Fibroblast of skin of right biceps (primary cell): ENCODE results near the gene PRIMA1.

Experiments
- DNase-seq: peaks from one replicate; pipeline ENCODE4 v3.0.0-alpha.2; 2013

PRIMA1 gene

DNA sequence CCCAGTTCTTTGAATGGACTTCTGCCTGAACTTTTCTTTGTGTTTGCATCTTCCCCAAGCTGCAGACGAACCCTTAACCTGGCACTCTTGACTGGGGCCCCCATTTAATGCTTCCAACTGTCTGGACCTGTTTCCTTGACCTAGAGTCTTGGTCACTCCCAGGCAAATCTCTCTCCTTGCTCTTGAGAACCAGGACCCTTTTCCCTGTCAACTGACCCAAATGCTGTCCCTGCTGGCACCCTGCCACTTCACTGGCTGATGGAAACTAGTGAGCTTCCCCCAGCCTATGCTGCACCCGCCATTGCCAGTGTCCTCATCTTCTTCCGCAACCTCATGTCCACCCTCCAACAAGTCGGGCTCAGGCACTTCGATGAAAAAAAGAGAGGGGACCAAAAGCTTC, 79.5 kb downstream of the PRIMA1 start:
- DNase-seq, result no peak

DNA sequence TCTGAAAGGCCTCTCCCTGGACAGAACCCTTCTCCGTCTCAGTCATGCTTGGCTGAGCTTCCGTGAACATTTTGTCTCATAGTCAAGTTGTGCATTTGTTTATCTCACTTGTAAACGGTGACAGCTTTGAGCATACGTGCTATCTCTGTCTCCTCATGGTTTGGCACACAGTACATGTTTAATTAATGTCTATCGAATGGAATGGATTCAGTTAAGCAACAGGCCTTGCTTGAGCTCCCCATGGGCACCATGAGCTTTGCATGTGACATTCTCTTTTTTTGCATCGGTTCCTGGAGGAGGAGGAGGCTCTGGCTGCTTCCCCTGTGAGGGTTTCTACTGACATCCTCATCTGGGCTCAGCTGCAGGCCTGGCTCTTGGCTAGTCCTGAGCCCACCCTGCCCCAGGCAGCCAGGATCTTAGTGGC, 80.0 kb downstream of the PRIMA1 start:
- DNase-seq, result no peak

DNA sequence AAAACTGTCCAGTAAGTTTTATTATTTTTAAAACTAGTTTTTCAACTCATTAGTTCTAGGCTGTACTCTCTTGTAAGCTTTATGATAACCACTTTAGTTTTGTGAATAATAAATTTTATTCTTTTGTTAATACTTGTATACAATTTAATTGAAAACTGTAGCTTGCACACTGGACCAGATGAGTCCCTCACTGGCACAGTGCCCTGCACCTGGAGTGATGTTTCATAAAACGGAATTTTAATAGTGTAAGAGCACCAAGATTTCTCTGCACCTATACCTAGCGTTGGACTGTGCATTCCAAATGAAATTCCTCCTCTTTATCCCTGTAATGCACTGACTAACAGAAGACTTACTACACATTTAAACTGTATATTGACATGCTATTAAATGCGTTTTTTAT, 80.8 kb downstream of the PRIMA1 start:
- no peak for DNase-seq

DNA sequence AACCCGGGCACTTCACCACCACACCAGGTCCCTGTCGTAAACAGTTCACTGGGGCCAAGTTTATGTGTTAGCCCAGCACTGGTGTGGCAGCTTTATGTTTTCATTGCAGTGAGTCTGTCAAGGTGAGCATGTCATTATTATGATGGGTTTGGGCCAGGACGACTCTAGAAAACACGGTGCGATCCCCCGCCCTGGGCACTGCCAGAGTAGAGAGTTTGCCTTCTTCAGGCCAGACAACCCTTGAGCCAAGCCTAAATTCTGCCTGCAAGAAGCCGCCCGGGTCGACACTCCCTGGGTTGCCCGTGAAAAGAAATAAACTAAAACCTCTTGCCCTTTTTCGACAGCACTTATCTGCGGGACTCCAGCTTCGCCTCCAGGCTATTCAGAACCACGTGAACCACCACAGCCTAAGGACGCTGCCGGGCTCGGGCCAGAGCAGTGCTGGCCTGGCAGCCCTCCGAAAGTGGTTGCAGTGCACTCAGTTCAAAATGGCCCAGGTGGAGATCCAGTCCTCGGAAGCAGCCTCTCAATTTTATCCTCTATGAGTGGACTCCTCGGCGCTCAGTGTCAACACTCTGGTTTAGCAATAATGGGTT, 81.8 kb downstream of the PRIMA1 start:
- DNase-seq, result no peak

DNA sequence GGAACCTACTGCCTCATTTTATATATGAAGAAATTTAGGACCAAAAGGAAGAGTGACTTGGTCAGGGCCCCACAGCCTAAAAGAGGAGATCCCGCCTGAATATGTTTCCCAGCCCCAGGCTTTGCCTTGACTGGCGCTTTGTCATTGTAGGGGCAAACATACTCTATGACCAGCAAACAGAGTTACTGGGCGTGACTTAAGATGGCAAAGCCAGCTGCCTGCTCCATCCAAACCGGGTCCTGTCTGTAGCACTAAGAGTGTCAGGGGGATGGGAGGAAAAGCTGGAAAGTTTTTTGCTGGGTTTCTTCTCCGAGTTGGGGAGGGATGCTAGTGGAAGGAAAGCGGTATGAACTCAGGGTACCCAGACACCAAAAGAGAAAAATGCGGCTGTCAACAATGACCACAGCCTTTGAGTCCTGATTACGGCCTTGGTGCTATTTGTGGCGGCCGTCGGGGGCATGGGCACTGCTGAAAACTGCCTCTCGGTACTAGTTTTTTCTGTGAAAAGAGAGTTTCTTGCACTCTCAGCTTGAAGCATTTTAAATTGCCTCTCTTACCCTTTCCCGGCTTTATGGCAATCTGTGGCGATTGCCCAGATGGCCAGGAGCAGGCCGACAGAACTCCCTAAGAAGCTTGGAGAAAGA, 82.7 kb downstream of the PRIMA1 start:
- no peak for DNase-seq

DNA sequence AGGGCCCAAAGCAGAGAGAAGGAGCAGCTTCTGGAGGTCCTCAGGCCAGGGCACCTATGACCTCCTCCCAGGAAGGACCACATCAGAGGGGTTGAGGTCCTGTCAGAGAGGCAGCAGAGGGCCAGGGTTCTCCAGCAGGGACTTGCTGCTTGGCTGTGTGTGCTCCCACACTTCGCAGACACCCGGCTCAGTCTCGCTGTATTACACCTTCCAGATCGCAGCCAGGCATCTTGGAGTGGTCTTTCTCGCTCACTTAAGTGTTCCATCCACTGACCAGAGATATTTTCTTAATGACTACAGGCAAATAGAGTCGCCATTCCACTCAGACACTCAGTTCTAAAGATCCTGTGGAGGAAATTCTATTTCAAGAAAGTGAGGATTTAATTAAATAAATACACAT, 84.3 kb downstream of the PRIMA1 start:
- DNase-seq, result no peak

DNA sequence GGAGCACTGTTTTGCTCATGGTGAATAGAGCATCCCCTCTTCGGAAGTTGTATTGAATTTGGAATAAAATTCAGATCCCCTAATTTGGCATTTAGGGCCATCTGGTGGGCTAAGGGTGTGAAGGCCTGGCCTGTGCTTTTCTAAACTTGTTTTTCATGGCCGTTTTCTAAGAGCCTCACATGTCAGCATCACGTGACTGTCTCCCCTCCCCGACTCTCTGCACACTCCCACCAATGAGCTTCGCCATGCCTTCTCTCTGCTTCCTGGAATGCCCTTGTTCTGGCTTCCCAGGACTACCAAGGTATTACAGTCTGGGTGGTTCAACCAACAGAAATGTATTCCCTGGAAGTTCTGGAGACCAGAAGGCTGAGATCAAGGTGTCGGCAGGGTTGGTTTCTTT, 85.3 kb downstream of the PRIMA1 start:
- DNase-seq, result no peak

DNA sequence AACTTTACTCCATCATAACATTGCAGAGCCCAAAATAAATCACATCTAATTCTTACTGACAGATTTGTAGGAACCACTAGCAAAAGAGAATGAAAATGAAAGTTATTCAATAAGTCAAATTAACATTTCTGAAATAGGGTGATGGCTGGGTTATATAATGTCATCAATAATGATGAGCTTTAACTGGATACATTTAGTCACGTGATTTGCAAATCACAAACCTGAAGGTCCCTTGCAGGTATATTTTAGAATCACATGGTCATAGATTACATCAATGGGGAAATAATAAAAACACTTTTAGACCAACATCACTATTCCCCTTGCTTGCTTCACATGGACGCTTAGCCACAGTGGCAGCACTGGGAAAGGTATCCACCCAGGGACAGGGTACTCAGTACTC, 86.7 kb downstream of the PRIMA1 start:
- no peak for DNase-seq

DNA sequence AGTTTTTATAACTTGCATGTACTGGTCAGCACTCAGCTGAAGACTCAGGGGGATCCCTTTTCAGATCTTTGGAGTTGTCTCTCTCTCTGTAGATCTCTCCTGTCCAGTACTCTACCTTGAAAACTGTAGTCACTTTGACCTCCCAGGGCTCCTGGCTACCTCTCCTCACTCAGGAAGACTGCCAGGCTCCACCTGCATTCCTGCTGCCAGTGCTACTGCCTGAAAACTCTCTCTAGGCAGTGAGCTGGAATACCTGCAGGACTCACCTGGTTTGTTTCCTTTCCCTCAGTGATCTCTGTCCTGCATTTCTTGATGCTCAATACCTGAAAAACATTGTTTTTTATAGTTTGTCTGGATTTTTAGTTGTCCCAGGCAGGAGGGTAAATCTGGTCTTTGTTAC, 87.4 kb downstream of the PRIMA1 start:
- DNase-seq, result no peak

DNA sequence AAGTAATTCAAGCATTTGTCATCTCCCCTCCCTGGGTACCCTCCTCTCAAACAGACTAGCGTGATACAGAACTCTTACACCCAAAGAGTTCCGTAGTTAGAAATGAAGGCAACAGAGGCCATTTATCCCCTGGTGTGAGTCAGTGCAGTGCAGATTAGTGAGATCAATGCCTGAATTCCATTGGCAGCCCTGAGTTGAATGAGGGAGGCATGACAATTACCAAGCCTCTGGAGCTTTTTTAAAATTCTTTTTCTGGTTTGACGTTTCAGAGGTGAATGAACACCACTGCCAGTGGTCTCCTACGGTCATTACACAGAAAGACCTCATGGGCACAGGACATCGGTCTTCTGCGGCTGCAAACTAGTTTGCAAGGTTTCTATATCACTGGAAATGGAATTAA, 94.4 kb downstream of the PRIMA1 start:
- no peak for DNase-seq

DNA sequence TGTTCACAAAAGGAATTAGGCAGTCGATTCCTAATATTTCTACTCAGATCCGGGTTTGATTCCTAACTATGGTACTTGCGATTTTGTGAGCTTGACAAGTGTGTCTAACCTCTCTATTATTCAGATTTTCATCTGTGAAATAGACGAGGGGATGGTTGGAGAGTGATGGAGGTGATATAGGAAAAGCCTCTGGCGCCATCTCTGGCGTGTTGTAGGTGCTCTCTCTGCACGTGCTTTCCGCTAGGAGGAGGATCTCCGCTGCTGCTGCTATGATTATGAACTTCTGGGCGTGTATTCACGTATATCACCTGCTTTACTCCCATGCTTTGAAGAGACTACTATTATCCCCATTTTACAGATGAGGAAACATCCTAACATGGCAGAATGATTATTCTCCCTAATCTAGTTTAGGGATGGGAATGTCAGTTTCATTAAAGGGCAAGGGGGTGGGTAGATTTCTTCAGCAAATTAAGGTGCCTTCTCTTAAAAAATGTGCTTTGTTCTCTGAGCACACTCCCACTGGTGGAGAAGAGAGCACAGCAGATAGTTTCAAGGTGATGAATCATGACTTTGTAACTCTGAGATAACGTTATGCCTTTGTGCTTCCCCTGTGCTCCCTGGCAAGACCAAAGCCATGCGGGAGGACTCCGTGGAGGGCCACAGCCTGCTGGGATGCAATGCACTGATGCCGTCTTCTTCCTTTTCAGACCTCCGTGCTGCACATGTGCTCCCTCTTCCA, 97.1 kb downstream of the PRIMA1 start:
- no peak for DNase-seq

DNA sequence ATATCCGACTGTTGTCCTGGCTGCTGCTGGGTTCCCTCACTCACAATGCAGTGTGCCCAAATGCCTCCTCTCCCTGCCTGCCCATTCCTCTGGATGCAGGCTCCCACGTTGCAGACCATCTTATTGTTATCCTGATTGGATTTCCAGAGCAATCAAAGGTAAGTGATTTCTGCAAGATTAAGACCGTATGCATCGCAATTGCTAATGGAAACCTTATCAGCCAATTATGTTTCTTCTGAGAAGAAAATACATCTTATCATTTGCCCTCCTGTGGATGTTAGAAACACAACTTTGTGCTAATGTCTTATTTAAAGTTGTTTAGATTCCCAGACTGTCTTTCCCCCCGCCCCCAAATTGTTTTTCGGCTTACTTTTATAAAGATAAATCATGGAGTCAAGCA, 98.1 kb downstream of the PRIMA1 start:
- no peak for DNase-seq

DNA sequence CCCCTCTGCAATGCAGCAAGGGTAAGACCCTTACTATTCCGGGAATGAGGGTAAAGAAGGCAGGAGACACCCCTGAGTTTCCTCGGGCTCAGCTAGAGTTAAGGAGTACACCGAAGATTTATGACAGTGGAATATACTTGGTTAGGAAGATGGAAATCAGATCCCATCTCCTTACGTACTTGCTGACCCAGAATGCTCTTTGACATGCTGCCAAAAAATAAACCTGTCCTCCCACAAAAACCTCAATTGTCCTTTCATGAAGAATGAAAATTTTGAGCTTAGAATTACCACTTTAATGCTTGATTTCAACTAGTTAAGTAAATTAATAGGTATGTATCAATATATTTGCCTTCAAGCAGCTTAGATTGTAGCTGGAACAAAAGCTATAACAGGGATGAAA, 99.5 kb downstream of the PRIMA1 start:
- no peak for DNase-seq

DNA sequence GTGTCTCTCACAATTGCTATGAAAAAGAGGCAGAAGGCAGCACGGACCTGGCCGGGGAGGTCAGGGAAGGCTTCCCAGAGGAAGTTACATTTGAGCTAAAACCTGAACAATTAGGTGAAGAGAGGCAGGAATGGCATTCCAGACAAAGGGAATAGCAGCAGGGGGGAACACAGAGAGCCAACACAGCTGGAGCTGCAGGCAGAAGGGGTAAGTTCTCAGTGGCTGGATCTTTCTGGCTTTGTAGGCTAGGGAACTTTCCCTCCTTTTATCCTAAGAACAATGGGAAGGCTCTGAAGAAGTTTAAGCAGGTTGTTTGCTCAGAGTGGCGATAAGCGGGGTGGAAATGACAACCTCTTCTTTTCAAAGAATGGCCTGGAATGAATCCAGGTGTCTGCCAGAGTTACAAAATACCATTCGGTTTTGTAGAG, 100.0 kb downstream of the PRIMA1 start:
- DNase-seq, result no peak

DNA sequence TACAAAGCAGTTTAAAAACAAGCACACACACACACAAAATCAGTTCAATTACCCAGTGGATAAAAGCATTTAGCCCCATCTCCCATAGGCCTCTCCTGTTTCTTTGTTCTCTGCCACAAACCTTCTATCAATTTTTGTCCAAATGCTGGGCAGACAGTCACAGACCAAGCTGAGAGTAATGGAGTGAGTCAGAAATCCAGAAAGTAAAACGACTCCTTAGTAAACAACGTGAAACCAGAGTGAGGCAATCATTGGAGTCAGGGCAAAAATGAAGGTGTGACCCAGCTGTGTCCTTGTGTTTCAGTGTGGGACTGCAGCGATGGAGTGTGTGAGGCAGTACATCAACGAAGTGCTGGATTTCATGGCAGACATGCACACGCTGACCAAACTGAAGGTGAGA, 102.0 kb downstream of the PRIMA1 start:
- no peak for DNase-seq

DNA sequence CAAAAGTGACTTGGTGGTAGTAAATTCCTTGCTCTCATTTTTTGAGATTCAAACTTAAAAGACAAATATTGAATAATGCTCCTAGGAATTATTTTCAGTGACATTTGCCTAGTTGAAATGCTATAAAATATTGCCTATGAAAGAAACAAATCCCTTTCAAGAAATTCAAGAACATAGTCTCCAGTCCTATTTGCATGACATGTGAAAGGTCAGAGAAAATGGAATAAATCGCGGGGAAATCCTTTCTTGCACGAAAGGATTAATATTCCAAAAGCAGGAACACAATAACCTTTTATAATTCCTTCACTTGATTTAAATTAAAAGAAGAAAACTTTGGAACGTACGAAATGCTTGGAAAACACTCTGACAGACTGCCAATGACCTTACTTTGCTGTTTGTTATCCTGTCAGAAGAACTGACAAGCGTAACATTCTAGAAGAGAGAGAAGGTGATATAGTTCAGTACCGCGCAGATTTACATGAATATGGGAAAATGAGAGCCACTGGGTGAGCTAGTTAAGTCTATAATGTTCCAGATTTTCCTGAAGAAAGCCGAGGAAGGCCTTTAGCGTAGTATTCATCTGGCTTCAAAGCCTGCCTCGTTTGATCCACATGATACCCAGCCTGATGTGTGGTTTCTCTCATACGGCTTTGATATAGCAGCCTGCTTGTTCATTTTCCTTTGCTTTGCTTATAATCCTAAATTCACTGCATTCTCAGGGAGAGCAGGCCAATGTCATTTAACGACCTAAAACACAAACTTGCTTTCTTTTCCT, 103.0 kb downstream of the PRIMA1 start:
- no peak for DNase-seq

DNA sequence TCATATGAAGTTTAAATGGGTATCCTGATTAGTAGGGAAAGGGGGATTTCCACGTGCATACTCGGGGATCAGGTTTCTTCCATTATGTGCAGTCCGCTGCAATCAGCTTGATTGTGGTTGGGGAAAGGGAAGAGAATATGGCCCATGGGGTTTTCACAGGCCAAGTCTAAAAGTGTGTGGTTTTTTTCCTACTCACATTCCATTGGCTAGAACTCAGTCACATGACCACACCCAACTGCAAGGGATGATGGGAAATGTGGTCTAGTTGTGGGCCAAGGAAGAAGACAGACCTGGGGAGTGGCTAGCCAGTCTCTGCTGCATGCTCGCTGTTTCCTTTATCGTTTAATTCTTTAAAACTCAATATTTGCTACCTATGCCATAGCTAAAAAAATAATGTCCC, 105.1 kb downstream of the PRIMA1 start:
- DNase-seq, result peak; percentile 2

DNA sequence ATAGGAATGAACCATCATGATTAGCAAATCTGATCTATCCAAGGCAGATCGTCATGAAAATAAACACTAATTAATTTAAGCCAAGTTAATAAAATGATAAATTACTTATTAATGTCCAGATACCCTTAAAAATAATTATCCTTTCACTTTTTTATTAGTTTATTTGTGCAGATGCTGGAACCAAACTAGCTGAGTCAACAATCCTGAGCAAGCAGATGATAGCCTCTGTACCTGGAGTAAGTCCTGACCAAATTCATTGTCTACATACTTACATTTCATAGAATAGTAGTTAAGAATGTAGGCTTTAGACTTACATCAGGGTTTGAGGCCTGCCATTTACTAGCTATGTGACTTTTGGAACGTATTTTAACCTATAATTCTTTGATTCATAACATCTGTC, 105.8 kb downstream of the PRIMA1 start:
- no peak for DNase-seq

DNA sequence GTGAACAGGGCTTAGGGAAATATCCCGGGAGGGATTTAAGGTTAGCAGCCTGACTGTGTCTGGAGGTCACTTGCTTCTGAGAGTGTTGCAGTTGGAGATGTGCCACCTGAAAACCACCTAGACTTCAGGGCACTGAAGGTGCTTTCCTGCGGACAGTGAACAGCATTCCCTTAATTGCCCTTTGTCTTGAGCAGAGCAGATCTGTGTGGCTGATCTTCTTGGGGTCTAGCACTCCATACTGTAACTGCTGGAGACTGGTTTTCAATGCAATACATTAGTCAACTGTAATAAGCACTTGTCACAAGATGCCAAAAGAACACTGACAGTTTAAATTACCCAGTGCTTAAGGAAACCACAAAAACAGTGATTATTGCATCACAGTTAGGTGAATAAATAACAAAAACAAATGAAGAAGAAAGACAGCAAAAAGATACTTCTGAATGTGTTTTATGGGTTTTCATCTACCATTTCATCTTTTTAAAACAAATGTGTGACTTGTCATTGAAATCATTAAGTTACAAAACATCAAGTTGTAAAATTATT, 111.8 kb downstream of the PRIMA1 start:
- no peak for DNase-seq

DNA sequence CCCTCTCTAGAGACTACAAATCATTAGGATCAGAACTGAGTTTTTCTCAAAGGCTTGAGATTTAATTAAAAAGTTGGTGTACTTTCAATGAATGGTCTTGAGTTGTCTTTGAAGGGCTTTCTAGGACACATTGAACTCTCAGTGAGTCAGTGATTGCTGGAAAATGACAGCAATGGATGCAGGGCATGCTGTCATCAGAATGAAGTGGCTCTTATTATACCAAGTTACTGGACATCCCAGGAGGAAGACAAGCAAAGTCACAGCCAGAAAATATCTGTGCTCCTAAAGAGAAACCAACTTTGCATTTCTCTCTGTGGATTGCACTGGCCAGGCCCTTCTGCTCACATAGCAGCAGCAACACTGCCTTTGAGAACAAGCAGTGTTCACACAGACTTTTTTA, 112.6 kb downstream of the PRIMA1 start:
- no peak for DNase-seq

DNA sequence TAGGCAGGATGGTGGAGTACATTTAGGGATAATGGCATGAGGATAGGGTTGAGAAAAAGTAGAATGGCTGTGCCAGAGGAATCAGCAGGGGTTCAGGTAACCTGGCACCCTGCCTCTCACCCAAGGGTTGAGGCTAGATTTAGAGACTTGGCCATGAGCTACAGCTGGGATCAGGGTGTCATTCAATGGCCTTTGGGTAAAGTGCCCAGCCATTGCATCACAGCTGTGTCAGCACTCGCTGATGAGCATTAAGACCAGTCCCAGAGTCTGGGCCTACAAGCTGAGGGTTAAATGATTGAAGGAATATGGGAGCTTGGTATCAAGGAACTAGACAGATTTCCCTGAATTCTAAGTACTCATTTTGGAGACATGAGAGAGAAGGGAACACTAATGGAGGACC, 113.9 kb downstream of the PRIMA1 start:
- no peak for DNase-seq

DNA sequence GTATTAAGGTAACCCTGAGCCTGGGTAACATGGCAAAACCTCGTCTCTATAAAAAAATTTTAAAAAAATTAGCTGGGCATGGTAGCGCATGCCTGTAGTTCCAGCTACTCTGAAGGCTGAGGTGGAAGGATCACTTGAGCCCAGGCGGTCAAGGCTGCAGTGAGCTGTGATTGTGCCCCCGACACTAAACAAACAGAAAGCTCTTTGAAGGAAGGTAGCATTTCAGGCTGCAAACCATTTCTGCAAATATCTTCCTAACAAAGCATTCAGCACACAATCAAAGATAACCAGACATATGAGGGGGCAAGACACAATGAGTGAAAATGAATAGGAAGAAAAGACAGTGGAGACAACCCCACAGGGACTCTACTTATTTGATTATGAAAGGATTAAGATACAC, 118.7 kb downstream of the PRIMA1 start:
- DNase-seq, result no peak
